WTC11 (cell line): ENCODE data around the gene HSH2D.

ENCODE experiments used
- CTCF ChIP-seq: fragments of 200-600 bp; IDR thresholded peaks from 2 replicates; pipeline ENCODE4 v1.8.0; 2022; ENCODE audit warnings: antibody characterized with exemption
- ZNF396 ChIP-seq: fragments of 250-450 bp; sonication (Bioruptor Pico); IDR thresholded peaks from 2 replicates; pipeline ENCODE4 v1.8.0; 2021; ENCODE audit warnings: mild to moderate bottlenecking, moderate library complexity, borderline replicate concordance

DNA sequence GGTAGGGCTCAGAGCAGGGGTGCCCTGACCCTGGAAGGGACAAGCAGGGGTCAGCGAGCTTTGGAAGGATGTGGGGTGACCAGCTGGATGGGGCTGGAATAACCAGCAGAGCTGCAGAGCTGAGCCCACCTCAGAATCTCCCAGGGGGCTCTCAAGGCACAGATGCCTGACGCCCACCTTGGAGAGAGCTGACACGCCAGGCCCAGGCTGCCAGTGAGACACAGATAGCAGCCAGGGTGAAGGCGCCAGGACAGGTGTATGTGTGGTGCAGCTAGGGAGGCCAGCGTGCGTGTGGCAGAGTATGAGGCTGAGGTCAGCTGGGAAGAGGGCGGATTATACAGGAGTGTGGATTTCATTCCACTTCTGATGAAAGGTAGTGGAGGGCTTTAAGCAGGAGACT, 63.2 kb downstream of the HSH2D start:
- TF ChIP-seq CTCF (no peak), ZNF396 (CRISPR knock-in tag) (no peak)
